OCI-LY1 (cell line): ENCODE results near the gene ADAM17.

Source experiments
- CTCF ChIP-seq: fragments of 200-600 bp; sonication (generic), shearing (Covaris generic); IDR thresholded peaks from 2 replicates; pipeline ENCODE4 v1.5.1; 2017; ENCODE audit warnings: mild to moderate bottlenecking, antibody characterized with exemption, low read length, moderate library complexity, mixed read lengths
- EZH2 ChIP-seq: fragments of 200-600 bp; sonication (generic), shearing (Covaris generic); IDR thresholded peaks from 2 replicates; pipeline ENCODE4 v1.8.0; 2017; ENCODE audit warnings: borderline replicate concordance, mixed run types, mild to moderate bottlenecking, antibody characterized with exemption, low read length, moderate library complexity, mixed read lengths

GRCh38 chr2:9484533-9484932, 71.1 kb downstream of the ADAM17 start:
- no peak for TF ChIP-seq CTCF
- no peak for TF ChIP-seq EZH2
